ENCODE measurements around the gene VPS13A.
"Not testable (repeated sequence)": the region's sequence is repeated elsewhere in the genome, so short reads cannot be mapped to it uniquely, and the experiment has no call there.

Gene VPS13A

GRCh38 chr9:77427256-77427927 is 250.1 kb downstream of the VPS13A start:
- no peak for DNase-seq

GRCh38 chr9:77429928-77430327 is 252.6 kb downstream of the VPS13A start:
- no peak for DNase-seq

- no peak for DNase-seq
Observed at GRCh38 chr9:77432053-77432452, 254.7 kb downstream of the VPS13A start.

GRCh38 chr9:77433675-77434445 is 256.5 kb downstream of the VPS13A start:
- peak; percentile 24 to 38 for DNase-seq

GRCh38 chr9:77435277-77435676 is 257.9 kb downstream of the VPS13A start:
- no peak for DNase-seq

- no peak for DNase-seq
Observed at GRCh38 chr9:77435688-77436087, 258.4 kb downstream of the VPS13A start.

- no peak for DNase-seq
Observed at GRCh38 chr9:77438653-77439052, 261.3 kb downstream of the VPS13A start.

GRCh38 chr9:77440057-77440456 is 262.7 kb downstream of the VPS13A start:
- no peak for DNase-seq

- DNase-seq, result not testable (repeated sequence)
Observed at GRCh38 chr9:77441124-77441523, 263.8 kb downstream of the VPS13A start.

- DNase-seq, result no peak
Observed at GRCh38 chr9:77442436-77442835, 265.1 kb downstream of the VPS13A start.

- DNase-seq, result no peak
Observed at GRCh38 chr9:77447646-77448045, 270.3 kb downstream of the VPS13A start.

GRCh38 chr9:77449240-77450084 is 272.1 kb downstream of the VPS13A start:
- DNase-seq, result no peak

- no peak for DNase-seq
Observed at GRCh38 chr9:77450085-77450475, 272.7 kb downstream of the VPS13A start.

- DNase-seq, result no peak
Observed at GRCh38 chr9:77451507-77451906, 274.2 kb downstream of the VPS13A start.

- DNase-seq, result no peak
Observed at GRCh38 chr9:77453825-77454647, 276.7 kb downstream of the VPS13A start.

GRCh38 chr9:77454663-77455062 is 277.3 kb downstream of the VPS13A start:
- DNase-seq, result no peak

- DNase-seq, result peak in 1 of 2 donors; percentile 50
Observed at GRCh38 chr9:77455312-77455927, 278.1 kb downstream of the VPS13A start.

GRCh38 chr9:77456829-77457437 is 279.6 kb downstream of the VPS13A start:
- peak; percentile 60 to 85 for DNase-seq

GRCh38 chr9:77457916-77458592 is 280.7 kb downstream of the VPS13A start:
- DNase-seq, result peak; percentile 51 to 64

GRCh38 chr9:77460938-77461337 is 283.6 kb downstream of the VPS13A start:
- no peak for DNase-seq

GRCh38 chr9:77462066-77462465 is 284.7 kb downstream of the VPS13A start:
- no peak for DNase-seq

Data from activated CD4-positive, alpha-beta T cell treated with anti-CD3 and anti-CD28 coated beads for 4 hours (primary cell).